ENCODE data around the gene CDK11B.
"Not testable (repeated sequence)": the region's sequence is repeated elsewhere in the genome, so short reads cannot be mapped to it uniquely, and the experiment has no call there.

DNA sequence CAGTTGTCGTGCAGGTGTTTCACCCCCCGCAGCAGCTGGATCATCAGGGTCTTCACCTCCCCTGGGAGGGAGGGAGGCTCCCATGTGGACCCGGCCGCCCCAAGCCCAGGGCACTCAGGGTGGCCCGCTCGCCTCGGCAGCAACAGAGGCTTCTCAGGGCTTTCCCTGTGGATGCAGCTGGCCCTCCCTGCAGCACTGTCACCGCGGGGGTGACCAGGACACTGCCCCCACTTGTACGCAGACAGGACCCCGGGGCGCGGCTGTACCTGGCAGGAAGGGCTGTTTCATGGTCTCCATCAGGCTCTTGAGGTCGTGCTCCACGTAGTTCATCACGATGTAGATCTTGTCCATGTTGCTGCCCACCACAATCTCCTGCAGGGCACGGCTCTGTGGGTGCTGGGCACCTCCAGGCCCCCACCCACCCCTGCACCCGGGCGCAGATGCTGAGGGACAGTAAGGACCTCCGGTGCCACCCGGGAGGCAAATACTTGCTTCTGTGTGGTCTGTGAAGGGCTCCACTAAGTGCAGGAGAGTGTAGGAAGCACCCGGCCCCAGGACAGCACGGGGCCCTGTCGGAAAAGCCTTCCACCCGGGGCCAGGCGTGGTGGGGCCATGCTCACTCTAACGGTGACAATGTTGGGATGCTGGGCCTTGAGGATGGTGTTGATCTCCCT lies 45.6 kb upstream of the CDK11B start:
- not testable (repeated sequence) for TF ChIP-seq POLR2AphosphoS5, TAF1 (IDR thresholded peaks at IDR 0.05; ENCODE audit: low read depth, low read length)

Data from GM12891 (cell line).